IMR-90 (cell line): Measurements from ENCODE around the gene NKX1-1. TPM values are rescaled to one million over a fixed set of nuclear protein-coding genes. Genes with fewer than 3 reads are reported as not detected.

Source experiments
- ATAC-seq: fragments of 200-7000 bp; cut with Tn5 transposase; 2 replicates; pipeline ENCODE4 v1.9.1; 2020; ENCODE audit warnings: low read depth, mild to moderate bottlenecking, moderate library complexity
- BruUV-seq: library from RNA; stranded (reverse); fragments of 400-500 nt; replicated peaks from 2 replicates; lab custom pipeline; 2021; lab: Mats Ljungman, UMichigan
- CTCF ChIA-PET: fragments of 300-600 bp; formaldehyde crosslinking; extraction: SDS; loops from one replicate; lab custom pipeline; 2021; ENCODE audit warnings: antibody characterized with exemption; lab: Yijun Ruan, JAX
- POLR2A ChIA-PET: fragments of 300-600 bp; sonication (Branson Sonifier 250); formaldehyde crosslinking; loops from one replicate; lab custom pipeline; 2022; ENCODE audit warnings: antibody characterized with exemption; ENCODE audit not compliant: unreplicated experiment; lab: Charles Lee
- DNase-seq: peaks from one replicate; pipeline ENCODE4 v3.0.0; 2013
- H2AFZ ChIP-seq: replicated peaks from 2 replicates; pipeline ENCODE3; 2013; ENCODE audit warnings: low read length, mild to moderate bottlenecking; ENCODE audit not compliant: poor library complexity
- H2AK5ac ChIP-seq: 2 replicates; pipeline ENCODE4 v1.6.1; 2013; ENCODE audit warnings: low read depth, low read length, inconsistent platforms
- H2AK9ac ChIP-seq: replicated peaks from 2 replicates; pipeline ENCODE3; 2013; ENCODE audit warnings: mild to moderate bottlenecking, low read depth, low read length, moderate library complexity; ENCODE audit not compliant: poor library complexity
- H2BK120ac ChIP-seq: 2 replicates; pipeline ENCODE4 v1.6.1; 2013; ENCODE audit warnings: low read depth, low read length, inconsistent platforms
- H2BK15ac ChIP-seq: 3 replicates; pipeline ENCODE4 v1.6.1; 2013; ENCODE audit warnings: low read depth, low read length, inconsistent platforms
- H2BK20ac ChIP-seq: 2 replicates; pipeline ENCODE4 v1.6.1; 2013; ENCODE audit warnings: low read depth, mild to moderate bottlenecking, inconsistent platforms, low read length, moderate library complexity
- H2BK5ac ChIP-seq: 2 replicates; pipeline ENCODE4 v1.6.1; 2013; ENCODE audit warnings: mild to moderate bottlenecking, low read depth, low read length, inconsistent platforms; ENCODE audit not compliant: poor library complexity, severe bottlenecking
- H3K14ac ChIP-seq: replicated peaks from 2 replicates; pipeline ENCODE4 v1.6.1; 2013; ENCODE audit warnings: low read depth, low read length, inconsistent platforms
- H3K18ac ChIP-seq: 2 replicates; pipeline ENCODE4 v1.6.1; 2013; ENCODE audit warnings: low read depth, low read length, control low read depth
- H3K23ac ChIP-seq: 2 replicates; pipeline ENCODE4 v1.6.1; 2013; ENCODE audit warnings: low read depth, low read length, inconsistent platforms
- H3K27ac ChIP-seq: 2 replicates; pipeline ENCODE4 v1.5.1; 2013; ENCODE audit warnings: mild to moderate bottlenecking, control low read depth, low read length; ENCODE audit not compliant: insufficient read depth
- H3K27me3 ChIP-seq: 2 replicates; pipeline ENCODE4 v1.6.1; 2013; ENCODE audit warnings: low read length; ENCODE audit not compliant: control insufficient read depth, insufficient read depth
- H3K36me3 ChIP-seq: 2 replicates; pipeline ENCODE4 v1.6.1; 2013; ENCODE audit warnings: low read length, mixed read lengths; ENCODE audit not compliant: control insufficient read depth, insufficient read depth
- H3K4ac ChIP-seq: 2 replicates; pipeline ENCODE4 v1.6.1; 2013; ENCODE audit warnings: low read depth, low read length, inconsistent platforms
- H3K4me1 ChIP-seq: 2 replicates; pipeline ENCODE4 v1.6.1; 2013; ENCODE audit warnings: low read length, mixed read lengths; ENCODE audit not compliant: control insufficient read depth, insufficient read depth
- H3K4me2 ChIP-seq: 2 replicates; pipeline ENCODE4 v1.6.1; 2013; ENCODE audit warnings: low read depth, mild to moderate bottlenecking, control low read depth, low read length, moderate library complexity
- H3K4me3 ChIP-seq: 2 replicates; pipeline ENCODE4 v1.5.1; 2013; ENCODE audit warnings: low read depth, mild to moderate bottlenecking, control low read depth, low read length, moderate library complexity; ENCODE audit not compliant: insufficient read depth
- H3K56ac ChIP-seq: 2 replicates; pipeline ENCODE4 v1.6.1; 2013; ENCODE audit warnings: low read length, inconsistent platforms; ENCODE audit not compliant: insufficient read depth; ENCODE audit errors: extremely low read depth
- H3K79me1 ChIP-seq, 2 experiments: 2 replicates each; pipeline ENCODE4 v1.6.1; 2013; ENCODE audit warnings: low read length in 2 of 2, inconsistent platforms in 1 of 2, low read depth in 1 of 2
- H3K9ac ChIP-seq: 2 replicates; pipeline ENCODE4 v1.6.1; 2013; ENCODE audit warnings: low read depth, low read length, control low read depth
- H3K9me1 ChIP-seq: 2 replicates; pipeline ENCODE4 v1.6.1; 2013; ENCODE audit warnings: low read length, inconsistent platforms; ENCODE audit not compliant: insufficient read depth
- H3K9me3 ChIP-seq: 2 replicates; pipeline ENCODE4 v1.6.1; 2013; ENCODE audit warnings: low read length; ENCODE audit not compliant: control insufficient read depth, insufficient read depth
- H4K20me1 ChIP-seq: 2 replicates; pipeline ENCODE4 v1.6.1; 2013; ENCODE audit warnings: low read length, inconsistent platforms; ENCODE audit not compliant: insufficient read depth
- H4K5ac ChIP-seq: 2 replicates; pipeline ENCODE4 v1.6.1; 2013; ENCODE audit warnings: mild to moderate bottlenecking, low read depth, low read length, control low read depth
- H4K8ac ChIP-seq, 2 experiments: 2 replicates each; pipeline ENCODE4 v1.6.1; 2013; ENCODE audit warnings: low read depth in 2 of 2, low read length in 2 of 2, control low read depth in 1 of 2, inconsistent platforms in 1 of 2
- H4K91ac ChIP-seq: 2 replicates; pipeline ENCODE4 v1.6.1; 2013; ENCODE audit warnings: low read depth, low read length, inconsistent platforms; ENCODE audit not compliant: insufficient read depth
- CEBPB ChIP-seq: IDR thresholded peaks from 2 replicates; pipeline ENCODE4 v1.6.1; 2012; ENCODE audit warnings: low read depth, low read length, improper control_type of control experiment
- MXI1 ChIP-seq: IDR thresholded peaks from 2 replicates; pipeline ENCODE4 v1.6.1; 2012; ENCODE audit warnings: low read depth, mild to moderate bottlenecking, low read length, moderate library complexity, borderline replicate concordance
- WGBS, 2 experiments: methylation state at CpG; one replicate each; pipeline versions ENCODE4 v1.1.5 to v1.1.7; 2013; ENCODE audit warnings: missing lambda C conversion rate in 2 of 2; ENCODE audit not compliant: insufficient read length in 1 of 2; ENCODE audit errors: extremely low coverage in 2 of 2; 5-methylcytosine and 5-hydroxymethylcytosine counted together
- dilution Hi-C: fragments of 300-500 bp; cut with HindIII; formaldehyde crosslinking; loops from one replicate; pipeline ENCODE4 v1.14.3; 2018; ENCODE audit warnings: low sequenced_read_pairs; ENCODE audit not compliant: unreplicated experiment
- in situ Hi-C: fragments of 300-500 bp; cut with MboI; formaldehyde crosslinking; loops from 3 replicates; pipeline ENCODE4 v1.14.3; 2019; ENCODE audit warnings: low sequenced_read_pairs, inconsistent platforms, mixed read lengths
- intact Hi-C: fragments of 100-400 bp; cut with micrococcal nuclease; formaldehyde crosslinking; loops from 2 replicates; pipeline ENCODE4 v1.10.0; 2022
- polyA plus RNA-seq, 3 experiments: library from polyadenylated mRNA; depleted of rRNA; stranded (reverse); fragments of >200 nt; gene quantifications; 2 replicates each; pipeline ENCODE4 v1.2.3, GENCODE V29; 2012; ENCODE audit warnings: low replicate concordance in 1 of 3
- total RNA-seq: library from RNA; depleted of rRNA; stranded (reverse); fragments of >200 nt; gene quantifications from 2 replicates; pipeline ENCODE4 v1.2.3, GENCODE V29; 2012

Gene NKX1-1
- total and polyA plus RNA-seq, 2 of the 4 experiments (the other 2 are of a cell fraction), result not detected

- Histone ChIP-seq H3K18ac (no peak overlapping the region), H2BK20ac (no peak overlapping the region), H2BK5ac (no peak overlapping the region), H3K4me3 (no peak overlapping the region), H3K4ac (no peak overlapping the region), H3K23ac (no peak overlapping the region), H3K27ac (no peak overlapping the region), H3K56ac (no peak overlapping the region), H3K9me1 (no peaks in the 10 kb centered on the region), H2AK5ac (no peak overlapping the region), H2BK120ac (no peak overlapping the region), H3K4me2 (no peak overlapping the region), H4K5ac (no peak overlapping the region), H3K9me3 (peaks cover 13% of the 10 kb centered on the region), H2BK15ac (no peak overlapping the region), H4K20me1 (no peaks in the 10 kb centered on the region), H4K8ac (no peak overlapping the region), H2AFZ (no peak overlapping the region), H3K79me1 (no peaks in the 10 kb centered on the region), H3K4me1 (no peaks in the 10 kb centered on the region), H4K91ac (no peak overlapping the region), H3K14ac (no peak overlapping the region), H2AK9ac (no peak overlapping the region), H3K9ac (no peak overlapping the region), H3K36me3 (no peaks in the 10 kb centered on the region), H3K27me3 (peaks cover 67% of the 10 kb centered on the region)
- no peak for TF ChIP-seq MXI1
- no peak for TF ChIP-seq CEBPB
- dilution Hi-C loops (no loop called here), in situ Hi-C loops (no loop called here), intact Hi-C loops (no loop called here)
- POLR2A ChIA-PET, result no interaction called here
- BruUV-seq, result no TSS peak
- ATAC-seq (no peak), DNase-seq (no peak)
- CTCF ChIA-PET, result no interaction called here
- 3% methylated on average over 11 of the region's 24 CpGs; no CpG with 5 or more reads in 1 of the 2 experiments for WGBS, 2 experiments
Measured at GRCh38 chr4:1402021-1402515, 4.2 kb downstream of the NKX1-1 start.
